SKM-1 (cell line): ENCODE data around the gene SORL1.
"Not testable (repeated sequence)": the region's sequence is repeated elsewhere in the genome, so short reads cannot be mapped to it uniquely, and the experiment has no call there.

Experiments used
- DNase-seq: peaks from one replicate; lab custom pipeline; 2025; ENCODE audit not compliant: unreplicated experiment; lab: John Stamatoyannopoulos, UW

SORL1 gene

DNA sequence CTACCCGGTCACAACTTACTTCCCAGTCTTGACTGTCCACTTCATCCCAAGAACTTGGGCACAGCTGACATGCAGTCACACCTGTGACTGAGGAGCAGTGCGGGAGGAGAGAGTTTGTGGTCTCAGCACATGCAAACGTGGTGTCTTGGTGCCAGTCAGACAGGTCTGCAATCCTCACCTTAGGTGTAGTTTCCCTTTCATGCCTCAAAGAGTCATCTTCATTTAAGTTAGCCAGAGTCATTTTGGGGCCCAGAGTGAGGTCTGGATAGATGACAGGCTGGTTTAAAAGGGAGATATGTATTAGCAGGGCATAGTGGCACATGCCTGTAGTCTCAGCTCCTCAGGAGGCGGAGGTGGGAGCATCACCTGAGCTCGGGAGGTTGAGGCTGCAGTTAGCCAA is 109.1 kb downstream of the SORL1 start:
- no peak for DNase-seq

DNA sequence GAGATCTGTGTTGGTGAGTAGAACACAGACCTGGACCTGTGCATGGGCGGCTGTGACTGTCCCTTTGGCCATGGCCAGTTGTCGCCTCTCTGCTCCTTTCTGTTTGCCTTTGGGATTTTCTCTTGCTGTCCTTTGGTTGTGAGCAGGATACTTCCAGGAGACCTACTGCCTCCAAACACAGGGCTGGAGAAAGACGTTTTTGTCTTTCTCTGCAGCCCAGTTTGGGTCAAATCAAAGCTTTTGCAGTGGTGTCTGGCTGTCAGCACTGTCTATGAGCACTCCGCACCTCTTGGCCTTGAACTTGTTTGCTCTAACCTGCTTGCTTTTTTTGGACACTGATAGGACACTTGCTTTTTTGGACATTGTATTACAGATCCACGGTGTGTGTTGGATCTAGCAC is 109.6 kb downstream of the SORL1 start:
- DNase-seq = no peak

DNA sequence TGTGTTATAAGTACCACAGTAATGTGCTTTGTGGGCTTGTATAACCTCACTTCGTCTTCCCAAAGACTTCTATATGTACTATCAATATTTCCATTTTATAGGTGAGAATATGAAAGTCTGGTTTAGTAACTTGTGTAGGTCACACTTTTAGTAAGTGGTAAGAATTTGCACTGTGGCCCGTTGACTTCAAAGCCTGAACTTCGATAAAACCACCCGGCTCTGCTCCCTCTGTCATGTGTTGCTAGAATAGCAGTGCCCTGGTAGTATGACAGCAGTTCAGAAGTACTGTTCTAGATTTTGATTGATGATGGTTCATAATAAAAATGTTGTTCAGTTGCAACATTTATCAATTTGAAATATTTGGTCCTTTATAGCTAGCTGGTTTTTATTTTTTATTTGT is 110.9 kb downstream of the SORL1 start:
- no peak for DNase-seq

DNA sequence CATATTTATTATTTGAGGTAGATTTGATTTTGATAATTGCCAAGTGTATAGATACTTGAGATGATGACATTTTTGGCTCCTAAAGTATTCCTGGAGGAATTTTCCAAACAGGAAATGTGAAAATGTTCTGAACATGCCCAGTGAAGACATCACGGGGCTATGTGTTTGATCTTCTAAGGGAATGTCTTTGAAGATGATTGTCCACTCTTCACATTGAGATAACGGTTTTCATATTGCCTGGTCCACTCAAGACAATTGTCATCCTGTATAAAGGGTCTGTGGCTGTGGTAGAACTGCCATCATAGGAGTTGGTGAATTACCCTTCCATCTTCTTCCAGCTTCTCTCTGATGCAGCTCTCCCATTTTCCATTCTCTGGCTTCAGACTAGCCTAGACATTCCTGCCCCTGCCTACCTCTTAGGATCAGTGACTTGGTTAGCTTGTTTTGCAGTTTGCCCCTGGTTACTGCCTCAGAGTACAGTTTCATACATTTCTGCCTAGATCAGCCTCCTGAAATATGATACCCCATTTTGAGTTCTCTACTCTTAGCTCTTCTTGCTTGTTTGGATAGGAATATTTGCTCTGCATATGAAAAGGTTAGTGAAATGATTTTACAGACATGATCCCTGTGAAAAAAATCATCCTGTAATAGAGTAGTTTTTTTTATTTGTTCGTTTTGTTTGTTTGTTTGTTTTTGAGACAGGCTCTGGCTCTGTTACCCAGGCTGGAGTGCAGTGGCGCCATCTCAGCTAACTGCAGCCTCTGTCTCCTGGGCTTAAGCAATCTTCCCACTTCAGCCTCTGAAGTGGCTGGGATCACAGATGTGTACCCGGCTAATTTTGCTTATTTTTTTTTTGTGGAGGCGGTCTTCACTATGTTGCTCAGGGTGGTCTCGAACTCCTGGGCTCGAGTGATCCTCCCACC is 112.0 kb downstream of the SORL1 start:
- DNase-seq = no peak

DNA sequence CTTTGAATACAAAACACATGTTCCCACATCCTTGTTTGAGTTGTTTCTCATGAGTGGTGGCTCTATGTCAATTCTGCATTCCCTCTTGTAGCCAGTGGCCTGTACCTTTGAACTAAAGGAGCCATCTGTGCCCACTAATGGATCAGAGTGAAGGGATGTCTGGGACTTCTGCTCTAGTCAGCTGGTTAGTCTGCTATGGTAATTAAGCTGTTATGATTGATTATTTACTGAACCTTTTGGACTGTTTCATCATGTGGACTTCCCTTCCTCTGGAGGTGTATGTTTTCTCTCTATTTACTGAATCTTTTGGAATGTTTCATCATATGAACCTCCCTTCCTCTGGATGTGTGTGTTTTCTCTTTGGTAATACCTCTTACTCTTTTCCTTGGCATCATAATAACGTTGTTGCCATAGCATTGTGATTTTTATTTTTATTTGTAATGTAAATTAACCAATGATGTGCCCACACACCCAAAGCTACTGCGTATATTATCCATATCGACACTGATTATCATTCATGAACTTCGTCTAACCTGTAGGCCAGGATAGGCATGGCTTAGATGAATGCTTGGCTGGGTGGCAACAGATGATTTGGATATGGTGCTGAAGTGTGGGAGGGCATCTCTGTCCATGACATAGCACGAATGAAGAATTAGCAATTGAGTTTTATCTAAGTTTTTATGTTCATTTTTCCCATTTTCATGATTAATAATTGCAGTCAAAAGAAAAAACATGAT is 113.0 kb downstream of the SORL1 start:
- no peak for DNase-seq

DNA sequence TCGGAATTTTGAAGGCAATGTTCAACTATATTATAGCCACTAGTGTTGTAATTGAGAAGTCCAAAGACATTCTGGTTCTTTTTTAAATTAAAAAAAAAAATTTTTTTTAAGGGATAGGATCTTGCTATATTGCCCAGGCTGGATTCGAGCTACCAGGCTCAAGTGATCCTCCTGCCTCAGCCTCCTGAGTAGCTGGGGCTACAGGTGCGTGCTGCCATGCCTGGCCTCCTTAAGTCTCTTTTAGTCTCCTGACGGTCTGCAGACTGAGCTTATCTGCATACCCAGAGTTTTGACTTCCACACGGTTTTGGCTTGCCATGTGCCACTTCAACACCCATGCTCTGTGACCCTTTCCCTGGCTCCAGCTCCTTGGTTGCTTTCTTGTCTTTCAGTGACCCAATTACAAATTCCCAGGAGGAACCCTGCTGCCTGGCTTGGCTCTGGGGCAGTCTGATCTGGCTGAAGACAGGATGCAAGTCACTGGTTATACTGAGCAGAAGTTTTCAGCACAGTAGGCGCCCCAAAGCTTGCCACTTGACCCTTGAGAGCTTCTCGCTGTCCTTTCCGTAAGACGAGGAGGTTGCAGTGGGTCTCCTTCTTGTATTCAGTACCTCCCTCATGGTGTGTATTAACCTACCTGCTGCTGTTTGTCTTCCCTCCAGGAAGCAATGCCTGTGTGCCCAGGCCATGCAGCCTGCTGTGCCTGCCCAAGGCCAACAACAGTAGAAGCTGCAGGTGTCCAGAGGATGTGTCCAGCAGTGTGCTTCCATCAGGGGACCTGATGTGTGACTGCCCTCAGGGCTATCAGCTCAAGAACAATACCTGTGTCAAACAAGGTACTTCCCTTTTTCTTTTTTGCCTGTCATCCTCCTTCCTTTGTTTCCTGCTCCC is 114.4 kb downstream of the SORL1 start:
- DNase-seq = no peak

DNA sequence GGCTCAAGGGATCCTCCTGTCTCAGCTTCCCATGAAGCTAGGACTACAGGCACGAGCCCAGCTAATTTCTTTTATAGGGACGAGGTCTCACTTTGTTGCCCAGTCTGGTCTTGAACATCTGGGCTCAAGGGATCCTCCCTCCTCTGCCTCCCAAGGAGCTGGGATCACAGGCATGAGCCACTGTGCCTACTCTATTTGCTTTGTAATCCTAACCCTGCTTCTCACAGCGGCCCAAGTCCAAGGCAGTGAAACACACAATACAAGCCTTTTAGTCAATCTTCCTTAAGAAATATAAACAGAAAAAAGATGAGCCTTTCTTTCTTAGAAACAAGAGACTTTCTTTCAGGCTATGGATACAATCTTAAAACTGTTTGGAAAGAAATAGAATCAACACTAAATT is 115.9 kb downstream of the SORL1 start:
- DNase-seq = no peak

DNA sequence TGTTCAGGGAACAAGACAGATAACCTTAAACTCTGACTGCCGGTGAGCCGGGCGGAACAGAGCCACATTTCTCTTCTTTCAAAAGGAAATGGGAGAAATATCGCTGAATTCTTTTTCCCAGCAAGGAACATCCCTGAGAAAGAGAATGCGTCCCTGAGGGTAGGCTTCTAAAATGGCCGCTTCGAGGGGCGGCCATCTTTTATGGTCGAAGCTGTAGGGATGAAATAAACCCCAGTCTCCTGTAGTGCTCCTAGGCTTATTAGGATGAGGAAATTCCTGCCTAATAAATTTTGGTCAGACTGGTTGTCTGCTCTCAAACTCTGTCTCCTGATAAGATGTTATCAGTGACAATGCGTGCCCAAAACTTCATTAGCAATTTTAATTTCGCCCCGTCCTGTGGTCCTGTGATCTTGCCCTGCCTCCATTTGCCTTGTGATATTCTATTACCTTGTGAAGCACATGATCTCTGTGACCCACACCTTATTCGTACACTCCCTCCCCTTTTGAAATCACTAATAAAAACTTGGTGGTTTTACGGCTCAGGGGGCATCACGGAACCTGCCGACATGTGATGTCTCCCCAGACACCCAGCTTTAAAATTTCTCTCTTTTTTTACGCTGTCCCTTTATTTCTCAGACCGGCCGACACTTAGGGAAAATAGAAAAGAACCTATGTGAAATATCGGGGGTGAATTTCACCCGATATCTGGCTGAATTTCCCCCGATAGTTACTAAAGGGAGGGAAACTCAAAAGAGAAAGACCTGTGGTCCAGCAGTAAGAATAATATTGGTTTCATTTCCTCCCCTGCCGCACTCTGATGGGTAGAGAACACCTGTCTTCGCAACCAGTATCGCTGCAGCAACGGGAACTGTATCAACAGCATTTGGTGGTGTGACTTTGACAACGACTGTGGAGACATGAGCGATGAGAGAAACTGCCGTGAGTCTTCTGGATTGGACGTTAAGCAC is 117.5 kb downstream of the SORL1 start:
- not testable (repeated sequence) for DNase-seq

DNA sequence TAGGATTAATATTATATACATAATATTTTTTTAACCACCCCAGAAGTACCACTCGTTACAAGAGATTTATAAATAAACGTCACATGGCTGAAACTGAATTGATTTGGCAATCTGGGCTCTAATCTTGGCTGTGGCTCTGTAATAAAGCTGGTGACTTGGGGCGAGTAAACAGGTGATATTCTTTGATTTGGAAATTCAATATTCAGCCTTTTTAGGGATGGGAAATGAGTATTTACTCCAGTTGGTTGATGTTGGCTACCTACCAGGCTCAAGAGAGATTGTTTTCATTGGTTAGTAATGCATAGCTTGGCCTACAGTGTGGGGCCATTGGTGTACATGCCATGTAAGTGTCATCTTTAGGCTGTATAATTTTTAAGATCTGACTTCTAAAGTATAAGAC is 118.3 kb downstream of the SORL1 start:
- DNase-seq = no peak

DNA sequence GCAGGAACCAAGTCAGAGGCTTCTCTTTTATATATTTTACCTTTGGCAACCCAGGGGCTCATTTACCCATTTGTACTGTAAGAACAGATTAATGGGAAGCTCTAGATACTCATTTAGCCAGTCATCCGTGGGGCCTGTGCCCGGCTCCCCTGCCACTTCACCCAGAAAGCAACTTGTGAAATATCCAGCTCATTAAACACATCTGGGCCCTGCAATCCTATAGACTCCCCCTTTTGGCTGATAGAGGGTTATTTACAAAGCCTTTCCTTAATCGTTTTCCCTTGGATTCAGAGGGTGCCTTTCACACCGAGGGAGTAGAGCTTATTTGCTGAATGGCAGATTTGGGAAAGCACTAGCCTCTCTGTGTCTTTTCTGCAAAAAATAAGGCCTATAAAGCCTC is 119.4 kb downstream of the SORL1 start:
- DNase-seq = no peak

DNA sequence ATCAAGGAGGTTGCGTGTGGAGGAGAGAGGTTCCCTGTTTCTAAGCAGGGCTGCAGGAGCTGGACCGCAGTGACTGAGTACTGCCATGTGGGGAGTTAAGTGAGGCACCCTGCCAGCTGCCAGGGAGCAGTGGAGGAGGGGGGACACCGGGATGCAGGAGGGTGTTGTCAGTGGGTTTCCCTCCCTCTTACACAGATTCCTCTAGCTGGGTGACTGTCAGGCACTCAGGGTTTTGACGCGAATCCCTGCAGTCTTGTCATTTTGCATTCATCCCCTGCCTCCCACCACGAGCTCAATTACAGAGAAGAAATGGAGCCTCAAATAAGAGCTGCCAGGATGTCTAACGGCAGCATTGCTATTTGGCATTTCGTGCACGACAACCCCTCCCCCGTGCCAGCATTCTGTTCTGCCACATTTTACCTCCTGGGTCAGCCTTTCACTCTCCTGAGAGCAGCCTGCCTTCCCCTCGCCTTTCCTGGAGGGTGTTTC is 120.5 kb downstream of the SORL1 start:
- no peak for DNase-seq

DNA sequence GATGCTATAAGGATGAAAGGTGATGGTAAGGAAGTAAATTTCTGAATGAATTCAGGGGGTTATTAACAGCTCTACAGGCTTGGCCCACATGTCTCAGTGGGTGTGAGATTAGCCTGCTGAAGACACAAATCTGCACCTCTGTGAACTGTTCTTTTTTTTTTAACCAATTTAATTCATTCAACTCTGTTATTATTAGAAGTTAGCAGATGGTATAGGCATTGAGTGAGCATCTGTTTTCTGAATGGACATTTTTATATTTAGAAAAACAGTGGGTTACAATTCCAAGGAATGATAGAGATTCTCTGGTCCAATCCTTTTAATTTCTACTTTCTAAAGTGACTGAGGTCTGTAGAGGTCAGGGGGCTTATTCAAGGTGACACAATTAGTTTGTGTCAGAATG is 122.7 kb downstream of the SORL1 start:
- no peak for DNase-seq

DNA sequence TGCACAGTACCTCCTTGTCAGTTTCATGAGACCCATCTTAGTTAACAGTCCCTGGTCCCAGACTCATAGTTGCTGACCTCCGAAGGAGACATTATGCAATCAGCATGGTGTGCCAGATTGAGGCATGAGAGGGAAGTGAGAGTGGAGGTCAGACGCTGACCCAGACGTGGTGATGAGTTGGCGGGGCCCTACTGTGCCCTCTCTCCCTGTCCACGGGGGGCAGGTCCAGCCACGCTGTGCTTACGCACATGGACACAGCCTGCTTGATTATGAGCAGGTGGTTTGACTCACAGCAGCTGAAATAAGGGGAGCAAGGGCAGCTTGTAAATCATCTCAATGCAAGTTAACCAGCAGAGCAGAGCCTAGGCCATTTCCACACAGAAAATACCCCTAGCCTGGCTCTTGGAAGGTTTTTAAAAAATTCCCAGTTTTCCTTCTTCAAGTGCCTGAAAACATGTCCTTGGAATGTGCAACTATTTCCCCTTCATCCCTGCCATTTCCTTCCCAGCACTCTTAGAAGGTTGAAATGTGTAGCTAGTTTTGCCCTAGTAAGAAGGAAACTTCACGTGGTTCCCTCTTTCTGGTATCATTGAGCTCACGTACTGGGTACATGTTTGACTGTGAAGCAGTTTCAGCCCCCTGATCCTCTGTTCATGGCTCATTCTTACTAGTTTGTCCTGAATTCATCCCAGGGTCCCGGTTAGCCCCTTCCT is 123.3 kb downstream of the SORL1 start:
- no peak for DNase-seq

DNA sequence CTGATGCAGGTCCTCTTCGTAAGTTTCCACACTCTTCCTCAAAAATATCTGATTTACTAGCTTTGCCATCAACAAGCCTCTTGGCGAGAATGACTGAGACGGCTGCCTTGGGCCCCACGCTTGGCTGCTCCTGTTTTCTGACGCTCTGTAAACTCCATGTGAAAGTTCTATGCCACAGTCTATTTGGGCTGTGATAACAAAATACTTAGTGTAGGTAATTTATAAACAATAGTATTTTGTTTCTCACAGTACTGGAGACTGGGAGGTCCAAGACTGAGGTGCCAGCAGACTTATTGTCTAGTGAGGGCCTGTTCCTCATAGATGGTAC is 123.8 kb downstream of the SORL1 start:
- DNase-seq = no peak

DNA sequence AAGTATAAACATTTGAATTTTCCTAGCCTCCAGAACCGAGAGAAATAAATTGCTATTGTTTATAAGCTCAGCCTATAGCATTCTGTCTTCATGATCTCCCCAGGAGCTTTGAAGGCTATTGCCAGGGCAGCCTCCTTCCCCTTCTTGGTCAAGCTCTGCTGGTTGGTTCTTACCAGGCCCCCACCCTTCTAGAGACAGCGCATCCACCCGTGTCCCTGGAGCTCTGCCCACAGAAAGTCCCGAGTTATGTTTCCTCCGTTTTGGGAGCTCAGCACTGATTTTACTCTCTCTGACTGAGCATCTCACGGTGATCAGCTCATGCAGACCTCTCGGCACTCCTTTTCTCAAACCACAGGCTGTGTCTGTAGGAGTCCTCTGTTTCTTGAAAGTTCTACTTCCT is 124.4 kb downstream of the SORL1 start:
- DNase-seq = no peak

DNA sequence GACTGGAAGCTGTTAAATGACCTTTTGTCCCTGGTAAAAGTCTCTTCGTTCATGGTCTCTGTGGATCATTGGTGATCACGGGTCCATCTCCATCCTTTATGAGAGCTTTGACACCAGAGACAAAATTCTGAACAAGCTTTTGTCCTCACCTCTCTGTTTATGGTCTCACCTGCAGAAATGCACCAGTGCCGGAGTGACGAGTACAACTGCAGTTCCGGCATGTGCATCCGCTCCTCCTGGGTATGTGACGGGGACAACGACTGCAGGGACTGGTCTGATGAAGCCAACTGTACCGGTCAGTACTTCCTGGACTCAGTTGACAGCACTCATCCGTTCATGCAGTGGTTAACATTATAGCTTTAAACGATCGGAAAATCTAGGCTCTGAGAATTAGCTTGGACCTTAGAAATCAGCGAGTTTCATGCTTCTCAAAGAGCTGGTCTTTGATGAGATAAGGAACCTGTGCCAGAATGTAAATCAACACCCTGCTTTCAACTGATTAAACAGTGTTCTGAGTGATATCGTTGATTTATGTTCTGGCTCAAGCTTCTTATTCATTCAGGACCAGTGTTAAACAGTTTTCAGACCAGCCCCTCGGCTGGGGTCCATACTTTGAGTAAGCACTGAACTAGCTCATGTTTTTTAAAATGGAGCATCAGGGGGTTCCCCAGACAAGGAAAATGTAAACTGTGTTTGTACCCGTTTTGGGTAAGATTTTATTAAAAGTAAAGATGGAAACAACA is 125.2 kb downstream of the SORL1 start:
- DNase-seq = no peak

DNA sequence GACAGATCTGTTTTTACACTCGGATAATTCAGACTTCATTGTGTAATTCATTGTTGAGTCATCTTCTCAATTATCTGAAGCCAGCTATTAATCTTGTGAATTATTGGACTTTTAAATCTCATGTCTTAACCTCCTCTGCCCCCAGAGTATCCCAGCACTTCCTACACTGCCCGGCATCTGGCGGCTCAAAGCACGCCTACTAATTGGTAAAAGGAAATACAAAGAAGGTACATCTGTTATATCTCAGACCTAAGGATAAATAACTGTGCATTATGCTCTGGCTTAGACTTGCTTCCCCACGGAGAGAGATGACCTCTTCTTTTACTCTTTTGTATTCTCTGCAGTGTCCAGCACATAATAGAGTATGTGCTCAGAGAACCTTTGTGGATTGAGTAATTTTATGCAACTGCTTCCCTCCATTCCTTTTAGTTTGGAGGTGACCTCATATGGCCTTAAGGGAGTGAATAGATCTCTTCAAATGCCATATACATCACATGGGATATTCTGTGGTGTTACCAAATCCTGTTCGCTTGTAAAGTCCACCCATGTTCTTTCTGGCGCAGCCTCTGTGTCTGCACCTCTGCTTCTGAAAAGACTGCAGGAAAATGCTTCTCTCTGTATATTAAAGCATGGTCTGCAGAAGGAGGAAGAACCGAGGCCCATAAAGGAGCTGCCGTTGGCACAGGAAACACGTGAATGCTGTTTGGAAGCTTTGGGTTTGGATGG is 126.3 kb downstream of the SORL1 start:
- DNase-seq = no peak

DNA sequence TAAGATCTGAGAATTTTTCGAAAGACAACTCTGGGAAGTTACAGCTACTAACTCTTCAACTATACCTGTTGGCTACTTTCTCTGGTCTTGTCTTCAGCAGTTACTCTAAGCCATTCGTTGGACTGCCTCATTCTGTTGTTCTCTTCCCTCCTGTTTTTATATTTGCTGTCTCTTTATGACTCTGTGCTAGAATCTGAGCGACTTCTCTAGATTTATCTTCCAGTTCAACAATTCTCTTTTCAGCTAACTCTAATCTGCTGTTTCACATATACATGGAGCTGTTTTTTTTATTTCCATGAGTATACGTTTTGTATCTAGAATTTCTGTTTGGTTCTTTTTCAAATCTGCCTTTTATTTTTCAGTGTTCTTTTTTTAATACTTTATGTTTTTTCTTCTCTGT is 128.0 kb downstream of the SORL1 start:
- no peak for DNase-seq
